Activated CD8-positive, alpha-beta memory T cell treated with anti-CD3 and anti-CD28 coated beads, Interleukin-2, amount 50 U/mL, for 1 hour (primary cell): Measurements from ENCODE around the gene DDAH2.
A peak's percentile ranks its signal among the peaks of the same experiment; 100 is the strongest.

Source experiments
- DNase-seq: peaks from one replicate; pipeline ENCODE4 v3.0.0-alpha.2; 2020; ENCODE audit errors: extremely low read depth

The DDAH2 gene

GRCh38 chr6:31760790-31761189 is 31.7 kb upstream of the DDAH2 start:
- DNase-seq = no peak

- no peak for DNase-seq
Observed at GRCh38 chr6:31758281-31758680, 29.2 kb upstream of the DDAH2 start.

DNA sequence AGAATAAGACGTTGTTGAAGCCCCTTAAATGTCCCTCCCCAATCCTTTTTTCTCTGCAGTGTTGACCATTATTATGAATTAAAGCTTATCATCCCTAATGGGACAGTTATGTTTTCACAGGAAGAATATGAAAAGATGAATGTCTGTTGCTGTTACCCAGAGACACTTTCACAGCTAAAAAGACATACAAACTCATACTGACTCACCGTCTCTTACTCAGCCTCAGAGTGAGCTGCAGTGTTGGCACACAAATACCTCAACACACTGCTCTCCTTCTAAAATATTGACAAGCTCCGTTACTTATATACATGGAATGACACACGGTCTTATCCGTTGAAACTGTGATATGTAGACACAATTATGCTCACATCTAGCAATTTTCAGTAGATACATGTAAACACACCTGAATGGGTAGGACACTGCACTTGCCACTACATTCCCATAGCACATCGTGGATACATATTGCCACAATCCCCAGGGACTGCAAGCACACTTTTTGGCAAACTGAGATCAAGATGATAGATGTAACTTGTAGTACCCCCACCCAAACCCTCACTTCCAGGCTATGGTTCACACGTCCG is 23.7 kb upstream of the DDAH2 start:
- no peak for DNase-seq

- no peak for DNase-seq
Observed at GRCh38 chr6:31750411-31751022, 21.4 kb upstream of the DDAH2 start.

- no peak for DNase-seq
Observed at GRCh38 chr6:31749301-31750036, 20.4 kb upstream of the DDAH2 start.

DNA sequence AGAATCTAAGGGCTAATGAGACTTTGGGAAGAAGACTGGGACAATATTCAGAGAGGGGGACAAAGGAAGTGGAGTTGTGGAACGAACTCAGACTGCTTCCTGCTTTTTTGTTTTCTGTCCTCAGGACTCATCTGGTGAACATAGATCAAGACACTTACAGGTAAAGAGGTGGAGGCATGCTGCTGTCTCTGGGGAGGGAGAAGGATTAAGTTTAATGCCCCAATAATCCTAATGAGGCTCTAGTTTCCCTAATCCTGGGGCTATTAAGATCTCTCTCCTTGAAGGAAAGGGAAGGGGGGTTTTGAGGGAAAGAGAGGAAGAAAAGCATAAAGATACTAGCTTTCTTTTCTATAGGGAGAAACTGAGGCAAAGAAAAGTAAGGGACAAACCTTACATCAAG is 15.3 kb upstream of the DDAH2 start:
- no peak for DNase-seq

GRCh38 chr6:31742894-31743293 is 13.8 kb upstream of the DDAH2 start:
- no peak for DNase-seq

DNA sequence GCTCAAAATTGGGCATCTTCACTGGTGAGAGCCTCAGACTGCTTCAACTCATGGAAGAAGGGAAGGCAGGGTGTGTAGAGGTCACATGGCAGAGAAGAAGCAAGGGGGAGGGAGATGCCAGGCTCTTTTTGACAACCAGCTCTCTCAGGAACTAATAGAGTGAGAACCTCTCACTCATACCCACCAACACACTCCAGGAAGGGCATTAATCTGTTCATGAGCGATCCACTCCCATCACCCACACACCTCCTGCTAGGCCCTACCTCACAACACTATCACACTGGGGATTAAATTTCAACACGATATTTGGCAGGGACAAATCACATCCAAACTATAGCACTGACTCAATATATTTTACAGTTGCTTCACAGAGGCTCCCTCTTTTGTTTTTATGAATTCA is 12.7 kb upstream of the DDAH2 start:
- DNase-seq = no peak

GRCh38 chr6:31740397-31741223 is 11.5 kb upstream of the DDAH2 start:
- DNase-seq = no peak

GRCh38 chr6:31739639-31740396 is 10.7 kb upstream of the DDAH2 start, which contains the start of gene MSH5:
Gene MSH5, plus strand, starts transcription at chr6:31740005. Its CDS starts 462 bp downstream, at chr6:31740467.
- peak; percentile 89 for DNase-seq

GRCh38 chr6:31737991-31738979 is 9.2 kb upstream of the DDAH2 start:
- no peak for DNase-seq

DNA sequence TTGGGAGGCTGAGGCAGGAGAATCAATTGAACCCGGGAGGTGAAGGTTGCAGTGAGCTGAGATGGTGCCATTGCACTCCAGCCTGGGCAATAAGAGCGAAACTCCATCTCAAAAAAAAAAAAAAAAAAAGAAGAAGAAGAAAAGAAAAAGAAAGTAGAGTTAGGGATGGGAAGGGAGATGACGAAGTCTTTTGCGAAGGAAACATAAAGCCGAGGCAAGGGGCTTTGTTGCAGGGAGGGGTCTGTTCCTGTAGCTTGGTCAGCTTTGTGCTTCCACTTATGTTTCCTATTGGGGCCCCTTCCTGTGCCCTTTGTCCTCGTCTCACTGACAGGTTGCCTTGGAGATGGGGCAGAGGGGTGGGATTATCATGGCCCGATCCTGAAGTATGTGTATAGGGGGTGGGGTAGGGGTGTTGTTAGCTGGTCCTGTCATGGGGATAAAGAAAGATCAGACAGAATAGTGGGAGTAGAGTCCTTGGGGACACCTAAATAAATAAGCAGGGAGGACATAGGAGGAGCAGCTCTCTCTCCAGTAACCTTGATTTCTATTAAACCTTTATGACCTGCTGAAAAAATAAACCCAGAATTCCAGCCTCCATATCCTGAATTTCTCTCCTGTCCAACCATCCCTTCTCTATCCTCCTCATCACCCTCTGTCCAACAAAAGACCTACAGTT is 8.4 kb upstream of the DDAH2 start:
- DNase-seq = no peak

DNA sequence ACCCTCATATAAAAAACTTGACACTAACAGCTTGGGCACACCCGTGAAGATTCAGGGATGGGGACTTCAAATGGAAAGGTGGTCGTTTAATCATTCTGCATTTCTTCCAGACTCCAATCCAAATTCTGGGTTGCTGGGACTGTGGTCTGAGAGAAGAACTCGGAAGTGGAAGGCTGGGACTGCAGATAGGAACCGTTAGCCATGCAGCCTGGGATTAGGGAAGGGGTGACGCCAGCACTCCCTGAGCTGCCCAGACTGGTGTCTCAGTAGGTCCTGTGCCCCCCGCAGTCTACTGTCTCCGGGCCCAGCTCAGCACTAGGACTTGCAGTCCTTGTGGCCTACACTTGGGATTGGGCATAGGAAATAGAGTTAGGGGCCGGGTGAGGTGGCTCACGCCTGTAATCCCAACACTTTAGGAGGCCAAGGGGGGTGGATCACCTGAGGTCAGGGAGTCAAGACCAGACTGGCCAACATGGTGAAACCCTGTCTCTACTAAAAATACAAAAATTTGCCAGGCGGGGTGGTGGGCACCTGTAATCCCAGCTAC is 7.7 kb upstream of the DDAH2 start:
- DNase-seq = no peak

DNA sequence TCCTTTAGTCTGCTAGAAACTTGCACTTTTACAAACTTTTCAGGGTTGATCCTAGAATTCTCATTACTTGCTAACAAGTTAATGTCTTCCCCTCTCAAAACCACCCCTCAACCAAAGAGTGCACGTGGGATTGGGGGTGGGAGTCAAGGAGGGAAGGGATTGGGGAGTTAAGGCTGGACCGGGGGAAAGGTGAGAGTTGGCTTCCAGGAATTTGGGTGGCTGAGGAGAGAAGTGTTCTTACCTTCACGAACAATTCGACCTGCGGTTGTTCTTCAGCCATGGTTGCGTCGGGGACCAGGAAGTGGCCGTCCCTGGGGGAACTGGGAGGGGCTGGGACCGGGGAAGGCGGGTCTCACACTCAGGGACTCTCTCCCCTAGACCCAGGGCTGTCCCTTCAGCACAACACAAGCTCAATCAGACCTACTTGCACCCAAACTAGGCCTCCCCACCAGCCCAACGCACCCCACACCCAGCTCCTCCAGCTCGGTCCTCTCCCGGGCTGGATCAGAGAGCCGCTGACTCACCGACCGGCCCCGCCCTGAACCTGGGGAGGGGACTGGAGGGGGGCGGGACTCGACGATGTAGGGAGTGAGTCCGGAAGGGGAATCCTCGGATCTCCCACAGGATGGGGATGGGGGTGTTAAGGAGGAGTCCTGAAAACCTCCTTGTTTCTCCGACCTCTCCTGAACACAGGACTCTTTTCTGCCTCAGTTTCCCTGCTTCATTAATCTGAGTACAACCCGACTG is 7.1 kb upstream of the DDAH2 start, which contains the start of gene CLIC1:
Gene CLIC1 (minus strand): TSS at position 510 of the 747 bp plus-strand sequence. CDS start 230 bp downstream, at position 280.
- peak; percentile 49 for DNase-seq

GRCh38 chr6:31734821-31735406 is 5.8 kb upstream of the DDAH2 start:
- DNase-seq = no peak

- no peak for DNase-seq
Observed at GRCh38 chr6:31734247-31734820, 5.2 kb upstream of the DDAH2 start.

GRCh38 chr6:31733734-31734133 is 4.6 kb upstream of the DDAH2 start:
- DNase-seq = no peak

DNA sequence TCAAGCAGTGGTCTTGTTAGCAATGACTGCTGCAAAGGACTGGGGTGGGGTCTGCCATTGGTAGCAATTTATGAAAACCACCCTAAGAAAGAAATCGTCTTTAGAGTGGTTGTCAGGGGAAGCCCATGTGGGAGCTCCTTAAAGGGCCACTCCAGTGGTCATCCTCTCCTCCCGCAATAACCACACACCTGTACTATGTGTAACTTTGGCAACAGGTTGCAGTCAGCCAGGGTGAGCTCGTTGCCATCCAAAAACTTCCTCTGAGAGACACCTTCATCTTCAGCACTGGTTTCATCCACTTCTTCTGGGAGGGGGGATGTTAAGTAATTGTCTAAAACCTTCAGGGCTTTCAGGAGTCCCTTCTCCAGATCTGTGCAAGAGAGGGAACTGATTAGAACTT is 2.9 kb upstream of the DDAH2 start:
- DNase-seq = no peak
